Left ventricle myocardium inferior (tissue), 1 donor: ENCODE measurements around the gene SLC27A2. TPM values are rescaled to one million over a fixed set of nuclear protein-coding genes. Genes with fewer than 3 reads are reported as not detected.

Source experiments
- DNase-seq: peaks from one replicate; pipeline ENCODE4 v3.0.0-alpha.2; 2020
- H3K27ac ChIP-seq: fragments of 200-600 bp; replicated peaks from 2 replicates; pipeline ENCODE4 v1.8.0; 2021
- H3K27me3 ChIP-seq: fragments of 200-600 bp; 2 replicates; pipeline ENCODE4 v1.8.0; 2021; ENCODE audit warnings: low read depth
- H3K36me3 ChIP-seq: fragments of 200-600 bp; 2 replicates; pipeline ENCODE4 v1.8.0; 2021
- H3K4me1 ChIP-seq: fragments of 200-600 bp; 2 replicates; pipeline ENCODE4 v1.8.0; 2021
- H3K4me3 ChIP-seq: fragments of 200-600 bp; 2 replicates; pipeline ENCODE4 v1.8.0; 2021; ENCODE audit warnings: mild to moderate bottlenecking, moderate library complexity
- H3K9me3 ChIP-seq: fragments of 200-600 bp; replicated peaks from 2 replicates; pipeline ENCODE4 v1.8.0; 2021
- intact Hi-C: fragments of 100-400 bp; cut with micrococcal nuclease; formaldehyde crosslinking; loops from one replicate; pipeline ENCODE4 v1.11.0; 2022
- total RNA-seq: library from RNA; stranded (reverse); fragmentation: NEBNext Ultra II Directional; extraction: Animal tissue kit (Norgen Biotek cat#: 25700); gene quantifications from one replicate; pipeline ENCODE4 v1.2.1, GENCODE V29; 2021
- TF ChIP-seq, protein P1 (sequence below): fragments of 200-600 bp; IDR thresholded peaks from 2 replicates; pipeline ENCODE4 v1.8.0; 2021; ENCODE audit warnings: antibody characterized with exemption, mild to moderate bottlenecking, borderline replicate concordance
- donor health status: DM: no; HTN: yes; CAD: no; lungs with severe emphysema.

Gene SLC27A2
- total RNA-seq, 1 donor from 2014 or later: not detected

DNA sequence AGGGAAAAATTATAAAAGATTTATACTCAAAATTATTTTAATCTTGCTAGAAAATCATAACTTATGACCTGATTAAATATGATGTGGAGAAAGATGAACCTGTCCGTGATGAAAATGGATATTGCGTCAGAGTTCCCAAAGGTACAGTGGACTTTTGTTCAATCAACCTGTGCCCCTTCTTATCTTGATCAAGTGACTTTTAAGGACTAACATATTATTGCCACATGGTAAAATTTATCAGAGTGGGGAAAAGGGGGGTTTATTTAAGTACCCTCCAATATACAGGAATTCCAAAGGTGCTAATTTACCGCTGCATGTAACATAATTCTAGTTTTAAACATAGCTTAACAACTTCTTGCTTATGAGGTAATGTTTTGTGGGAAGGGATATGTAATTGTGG, 43.9 kb downstream of the SLC27A2 start:
- H3K4me1 ChIP-seq: no peaks in the 10 kb centered on the region
- no peaks in the 10 kb centered on the region for H3K36me3 ChIP-seq
- no peak for DNase-seq
- peaks cover 1% of the 10 kb centered on the region for H3K27me3 ChIP-seq
- TF ChIP-seq, protein P1, sequence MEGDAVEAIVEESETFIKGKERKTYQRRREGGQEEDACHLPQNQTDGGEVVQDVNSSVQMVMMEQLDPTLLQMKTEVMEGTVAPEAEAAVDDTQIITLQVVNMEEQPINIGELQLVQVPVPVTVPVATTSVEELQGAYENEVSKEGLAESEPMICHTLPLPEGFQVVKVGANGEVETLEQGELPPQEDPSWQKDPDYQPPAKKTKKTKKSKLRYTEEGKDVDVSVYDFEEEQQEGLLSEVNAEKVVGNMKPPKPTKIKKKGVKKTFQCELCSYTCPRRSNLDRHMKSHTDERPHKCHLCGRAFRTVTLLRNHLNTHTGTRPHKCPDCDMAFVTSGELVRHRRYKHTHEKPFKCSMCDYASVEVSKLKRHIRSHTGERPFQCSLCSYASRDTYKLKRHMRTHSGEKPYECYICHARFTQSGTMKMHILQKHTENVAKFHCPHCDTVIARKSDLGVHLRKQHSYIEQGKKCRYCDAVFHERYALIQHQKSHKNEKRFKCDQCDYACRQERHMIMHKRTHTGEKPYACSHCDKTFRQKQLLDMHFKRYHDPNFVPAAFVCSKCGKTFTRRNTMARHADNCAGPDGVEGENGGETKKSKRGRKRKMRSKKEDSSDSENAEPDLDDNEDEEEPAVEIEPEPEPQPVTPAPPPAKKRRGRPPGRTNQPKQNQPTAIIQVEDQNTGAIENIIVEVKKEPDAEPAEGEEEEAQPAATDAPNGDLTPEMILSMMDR: no peak
- intact Hi-C loops: no loop called here
- H3K9me3 ChIP-seq: no peaks in the 10 kb centered on the region
- no peak overlapping the region for H3K4me3 ChIP-seq
- no peak overlapping the region for H3K27ac ChIP-seq

DNA sequence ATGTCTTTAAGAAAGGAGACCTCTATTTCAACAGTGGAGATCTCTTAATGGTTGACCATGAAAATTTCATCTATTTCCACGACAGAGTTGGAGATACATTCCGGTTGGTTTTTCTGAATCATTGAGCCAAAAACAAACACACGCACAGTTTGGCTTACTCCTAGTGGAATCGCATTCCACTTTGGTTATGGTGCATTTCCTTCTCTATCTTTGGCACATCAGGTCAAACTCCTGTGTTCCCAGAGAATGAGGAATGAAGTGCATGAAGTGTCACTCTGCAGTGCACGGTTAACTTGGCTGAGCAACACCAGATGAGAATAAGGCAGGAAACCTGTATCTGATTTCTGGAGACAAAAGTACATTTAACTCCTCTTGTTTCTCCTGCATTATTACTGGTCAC, 45.1 kb downstream of the SLC27A2 start:
- H3K9me3 ChIP-seq: no peaks in the 10 kb centered on the region
- no peaks in the 10 kb centered on the region for H3K27me3 ChIP-seq
- intact Hi-C loops: no loop called here
- H3K4me3 ChIP-seq: no peak overlapping the region
- TF ChIP-seq, protein P1: no peak
- H3K27ac ChIP-seq: no peak overlapping the region
- H3K36me3 ChIP-seq: no peaks in the 10 kb centered on the region
- no peaks in the 10 kb centered on the region for H3K4me1 ChIP-seq
- no peak for DNase-seq

- H3K4me3 ChIP-seq: no peak overlapping the region
- TF ChIP-seq, protein P1: no peak
- DNase-seq: no peak
- H3K4me1 ChIP-seq: no peaks in the 10 kb centered on the region
- no peaks in the 10 kb centered on the region for H3K36me3 ChIP-seq
- no peaks in the 10 kb centered on the region for H3K27me3 ChIP-seq
- no peak overlapping the region for H3K27ac ChIP-seq
- intact Hi-C loops: no loop called here
- H3K9me3 ChIP-seq: no peaks in the 10 kb centered on the region
Observed at GRCh38 chr15:50228866-50229265, 46.9 kb downstream of the SLC27A2 start.

DNA sequence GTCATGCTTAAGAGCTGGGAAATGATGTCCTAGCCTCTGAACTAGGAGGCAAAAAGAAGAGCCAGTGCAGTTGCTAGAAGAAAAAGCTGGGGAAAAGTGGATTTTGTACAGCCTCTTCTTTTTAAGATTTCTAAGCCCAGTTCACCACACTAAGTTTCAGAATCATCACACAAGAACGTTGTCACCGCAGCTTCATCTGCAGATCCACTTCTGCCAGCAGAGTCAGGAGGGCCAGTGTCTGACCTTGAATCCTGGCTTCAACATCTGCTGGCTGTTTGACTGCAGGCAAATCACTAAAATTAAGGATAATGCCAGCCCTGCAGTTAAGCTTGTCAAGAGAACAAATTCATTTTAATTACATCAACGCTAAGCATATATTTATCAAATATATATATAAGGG, 47.3 kb downstream of the SLC27A2 start:
- Histone ChIP-seq H3K27ac (no peak overlapping the region), H3K4me3 (no peak overlapping the region), H3K36me3 (no peaks in the 10 kb centered on the region), H3K9me3 (no peaks in the 10 kb centered on the region), H3K4me1 (no peaks in the 10 kb centered on the region), H3K27me3 (no peaks in the 10 kb centered on the region)
- TF ChIP-seq, protein P1: no peak
- DNase-seq: no peak
- intact Hi-C loops: no loop called here

- H3K36me3 ChIP-seq: no peaks in the 10 kb centered on the region
- intact Hi-C loops: no loop called here
- no peak overlapping the region for H3K27ac ChIP-seq
- H3K4me1 ChIP-seq: no peaks in the 10 kb centered on the region
- H3K9me3 ChIP-seq: no peaks in the 10 kb centered on the region
- TF ChIP-seq, protein P1: no peak
- H3K27me3 ChIP-seq: no peaks in the 10 kb centered on the region
- H3K4me3 ChIP-seq: no peak overlapping the region
- no peak for DNase-seq
Observed at GRCh38 chr15:50231761-50232160, 49.8 kb downstream of the SLC27A2 start.

GRCh38 chr15:50232791-50233190, 50.8 kb downstream of the SLC27A2 start:
- intact Hi-C loops: no loop called here
- TF ChIP-seq, protein P1: no peak
- Histone ChIP-seq H3K27me3 (no peaks in the 10 kb centered on the region), H3K27ac (no peak overlapping the region), H3K4me1 (no peaks in the 10 kb centered on the region), H3K4me3 (no peak overlapping the region), H3K36me3 (no peaks in the 10 kb centered on the region), H3K9me3 (no peaks in the 10 kb centered on the region)
- DNase-seq: no peak
